Measurements from ENCODE around the gene EFL1.

EFL1 gene

DNA sequence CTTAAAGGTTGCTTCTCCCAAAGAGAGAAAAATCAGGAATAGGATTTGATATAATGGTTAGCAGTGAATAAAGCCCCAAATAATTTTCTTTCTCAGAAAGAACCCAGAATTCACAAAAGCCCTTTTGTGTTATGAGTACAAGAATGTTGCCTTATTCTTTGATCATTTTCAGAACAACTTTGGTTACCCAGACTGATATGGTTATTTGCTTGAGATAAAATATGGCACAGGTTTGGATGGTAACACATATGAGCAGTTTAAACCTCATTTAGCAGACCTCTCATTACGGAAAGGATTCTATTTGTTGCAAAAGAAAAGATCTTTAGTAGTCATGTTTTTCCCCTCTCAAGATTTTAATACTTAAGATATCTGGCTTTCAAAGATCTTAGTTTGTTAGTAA is 111.9 kb downstream of the EFL1 start:
- in situ Hi-C loops (cut with MboI; ENCODE audit: low pct_unique_long_range_greater_than_20kb, low sequenced_read_pairs, unreplicated experiment) = no loop called here
- TF ChIP-seq, protein P1, sequence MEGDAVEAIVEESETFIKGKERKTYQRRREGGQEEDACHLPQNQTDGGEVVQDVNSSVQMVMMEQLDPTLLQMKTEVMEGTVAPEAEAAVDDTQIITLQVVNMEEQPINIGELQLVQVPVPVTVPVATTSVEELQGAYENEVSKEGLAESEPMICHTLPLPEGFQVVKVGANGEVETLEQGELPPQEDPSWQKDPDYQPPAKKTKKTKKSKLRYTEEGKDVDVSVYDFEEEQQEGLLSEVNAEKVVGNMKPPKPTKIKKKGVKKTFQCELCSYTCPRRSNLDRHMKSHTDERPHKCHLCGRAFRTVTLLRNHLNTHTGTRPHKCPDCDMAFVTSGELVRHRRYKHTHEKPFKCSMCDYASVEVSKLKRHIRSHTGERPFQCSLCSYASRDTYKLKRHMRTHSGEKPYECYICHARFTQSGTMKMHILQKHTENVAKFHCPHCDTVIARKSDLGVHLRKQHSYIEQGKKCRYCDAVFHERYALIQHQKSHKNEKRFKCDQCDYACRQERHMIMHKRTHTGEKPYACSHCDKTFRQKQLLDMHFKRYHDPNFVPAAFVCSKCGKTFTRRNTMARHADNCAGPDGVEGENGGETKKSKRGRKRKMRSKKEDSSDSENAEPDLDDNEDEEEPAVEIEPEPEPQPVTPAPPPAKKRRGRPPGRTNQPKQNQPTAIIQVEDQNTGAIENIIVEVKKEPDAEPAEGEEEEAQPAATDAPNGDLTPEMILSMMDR (IDR thresholded peaks at IDR 0.05; ENCODE audit: extremely low read depth, insufficient read depth, missing control alignments) = no peak
- no peak for DNase-seq (ENCODE audit: low spot score)

DNA sequence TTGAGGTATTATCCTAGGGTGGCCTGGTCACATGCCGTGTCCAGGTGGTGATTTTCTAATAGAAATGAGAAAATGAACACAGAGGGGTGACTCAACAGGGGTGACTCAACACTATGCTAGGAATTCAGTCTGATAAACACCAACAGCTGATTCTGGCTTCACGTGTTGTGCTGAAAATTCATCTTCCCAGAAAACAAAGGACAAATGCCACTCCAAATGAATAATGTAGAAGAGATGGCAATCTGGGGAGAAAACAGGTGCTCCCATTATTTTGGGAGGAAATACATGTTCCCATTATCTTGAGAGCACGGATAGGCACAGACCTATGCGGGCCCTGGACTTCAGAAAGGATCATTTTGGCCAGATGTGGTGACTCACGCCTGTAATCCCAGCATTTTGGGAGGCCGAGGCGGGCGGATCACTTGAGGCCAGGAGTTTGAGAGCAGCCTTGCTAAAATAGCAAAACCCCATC is 115.5 kb downstream of the EFL1 start:
- in situ Hi-C loops (cut with MboI; ENCODE audit: low pct_unique_long_range_greater_than_20kb, low sequenced_read_pairs, unreplicated experiment) = no loop called here
- DNase-seq (ENCODE audit: low spot score) = no peak

GRCh38 chr15:82146576-82146975 is 116.0 kb downstream of the EFL1 start:
- DNase-seq (ENCODE audit: low spot score) = no peak
- in situ Hi-C loops (cut with MboI; ENCODE audit: low pct_unique_long_range_greater_than_20kb, low sequenced_read_pairs, unreplicated experiment) = no loop called here
- TF ChIP-seq, protein P1 (IDR thresholded peaks at IDR 0.05; ENCODE audit: extremely low read depth, insufficient read depth, missing control alignments) = no peak

More for the DNA sequence above, 115.5 kb downstream of the EFL1 start:
- TF ChIP-seq, protein P1 (IDR thresholded peaks at IDR 0.05; ENCODE audit: extremely low read depth, insufficient read depth, missing control alignments) = no peak

DNA sequence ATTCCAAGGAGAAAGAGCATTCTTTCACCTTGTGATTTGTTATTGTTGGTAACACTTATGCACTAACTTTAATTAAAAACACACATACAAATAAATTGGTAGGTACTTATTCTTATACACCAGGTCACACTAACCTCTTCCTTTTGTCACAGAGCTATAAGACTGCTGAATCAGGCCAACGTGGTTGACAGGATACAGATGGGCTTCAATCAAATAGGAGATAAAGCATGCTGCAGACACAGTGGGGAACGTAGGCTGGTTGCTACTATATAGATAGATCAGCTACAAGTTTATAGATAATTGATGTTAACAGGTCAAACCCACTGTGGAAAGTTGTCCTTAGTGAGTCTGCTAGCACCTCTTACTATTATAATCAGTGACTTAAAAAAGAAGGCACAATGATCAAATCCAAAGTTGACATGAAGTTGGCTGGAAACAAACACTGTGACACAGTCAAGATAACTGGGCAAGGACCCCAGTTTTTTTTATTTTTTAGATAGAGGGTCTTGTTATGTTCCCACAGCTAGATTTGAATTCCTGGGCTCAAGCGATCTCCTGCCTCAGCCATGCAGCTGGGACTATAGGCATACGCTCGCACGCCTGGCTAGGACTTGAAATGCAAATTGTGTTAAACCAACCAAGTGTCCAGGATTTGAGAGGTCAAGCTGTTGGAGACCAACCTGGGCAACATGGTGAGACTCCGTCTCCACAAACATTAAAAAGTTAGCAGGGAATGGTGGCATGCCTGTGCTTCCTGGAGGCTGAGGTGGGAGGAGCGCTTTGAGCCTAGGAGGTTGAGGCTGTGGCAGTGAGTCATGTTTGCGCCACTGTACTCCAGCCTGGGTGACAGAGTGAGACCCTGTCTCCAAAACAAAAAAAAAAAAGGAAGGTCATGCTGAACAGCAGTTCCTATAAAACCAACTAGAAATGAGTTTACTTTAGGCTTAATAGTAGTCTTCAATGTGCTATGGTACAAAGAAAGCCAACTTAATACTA is 118.8 kb downstream of the EFL1 start:
- no peak for DNase-seq (ENCODE audit: low spot score)
- in situ Hi-C loops (cut with MboI; ENCODE audit: low pct_unique_long_range_greater_than_20kb, low sequenced_read_pairs, unreplicated experiment) = no loop called here
- TF ChIP-seq, protein P1 (IDR thresholded peaks at IDR 0.05; ENCODE audit: extremely low read depth, insufficient read depth, missing control alignments) = no peak

DNA sequence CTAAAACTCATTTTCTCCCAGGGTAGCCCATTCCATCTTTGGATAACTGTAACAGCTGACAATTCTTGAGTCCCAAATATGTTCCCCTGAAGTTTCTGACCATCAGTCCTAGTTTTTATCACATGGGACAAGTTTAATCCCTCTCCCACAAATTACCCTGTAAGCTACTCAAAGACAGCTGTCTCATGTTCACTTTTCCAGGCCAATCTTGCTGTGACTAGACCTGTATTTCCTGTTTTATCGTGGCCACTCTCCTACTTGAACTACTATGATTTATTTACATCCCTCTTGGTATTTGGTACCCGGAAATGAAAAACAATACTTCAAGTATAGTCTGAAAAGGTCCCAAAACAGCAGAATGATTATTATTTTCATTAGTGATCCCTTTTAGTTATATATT is 121.6 kb downstream of the EFL1 start:
- no peak for DNase-seq (ENCODE audit: low spot score)
- TF ChIP-seq, protein P1 (IDR thresholded peaks at IDR 0.05; ENCODE audit: extremely low read depth, insufficient read depth, missing control alignments) = no peak
- in situ Hi-C loops (cut with MboI; ENCODE audit: low pct_unique_long_range_greater_than_20kb, low sequenced_read_pairs, unreplicated experiment) = no loop called here

GRCh38 chr15:82139823-82140268 is 122.7 kb downstream of the EFL1 start:
- TF ChIP-seq, protein P1 (IDR thresholded peaks at IDR 0.05; ENCODE audit: extremely low read depth, insufficient read depth, missing control alignments) = peak; percentile 51

More at GRCh38 chr15:82139823-82140268, 122.7 kb downstream of the EFL1 start:
- DNase-seq (ENCODE audit: low spot score) = peak; percentile 31
- in situ Hi-C loops (cut with MboI; ENCODE audit: low pct_unique_long_range_greater_than_20kb, low sequenced_read_pairs, unreplicated experiment) = no loop called here

All from GM13977 (cell line).